GM12873 (cell line): ENCODE results near the gene PLIN4.

Experiments
- TF ChIP-seq, protein P1 (sequence below): IDR thresholded peaks from 2 replicates; pipeline ENCODE4 v1.5.1; 2012; ENCODE audit warnings: low read depth, mild to moderate bottlenecking, moderate library complexity, low read length, control low read depth; ENCODE audit not compliant: insufficient read depth; ENCODE audit errors: missing control alignments

PLIN4 gene

GRCh38 chr19:4473011-4473762 lies 45.1 kb downstream of the PLIN4 start:
- TF ChIP-seq, protein P1, sequence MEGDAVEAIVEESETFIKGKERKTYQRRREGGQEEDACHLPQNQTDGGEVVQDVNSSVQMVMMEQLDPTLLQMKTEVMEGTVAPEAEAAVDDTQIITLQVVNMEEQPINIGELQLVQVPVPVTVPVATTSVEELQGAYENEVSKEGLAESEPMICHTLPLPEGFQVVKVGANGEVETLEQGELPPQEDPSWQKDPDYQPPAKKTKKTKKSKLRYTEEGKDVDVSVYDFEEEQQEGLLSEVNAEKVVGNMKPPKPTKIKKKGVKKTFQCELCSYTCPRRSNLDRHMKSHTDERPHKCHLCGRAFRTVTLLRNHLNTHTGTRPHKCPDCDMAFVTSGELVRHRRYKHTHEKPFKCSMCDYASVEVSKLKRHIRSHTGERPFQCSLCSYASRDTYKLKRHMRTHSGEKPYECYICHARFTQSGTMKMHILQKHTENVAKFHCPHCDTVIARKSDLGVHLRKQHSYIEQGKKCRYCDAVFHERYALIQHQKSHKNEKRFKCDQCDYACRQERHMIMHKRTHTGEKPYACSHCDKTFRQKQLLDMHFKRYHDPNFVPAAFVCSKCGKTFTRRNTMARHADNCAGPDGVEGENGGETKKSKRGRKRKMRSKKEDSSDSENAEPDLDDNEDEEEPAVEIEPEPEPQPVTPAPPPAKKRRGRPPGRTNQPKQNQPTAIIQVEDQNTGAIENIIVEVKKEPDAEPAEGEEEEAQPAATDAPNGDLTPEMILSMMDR: no peak

DNA sequence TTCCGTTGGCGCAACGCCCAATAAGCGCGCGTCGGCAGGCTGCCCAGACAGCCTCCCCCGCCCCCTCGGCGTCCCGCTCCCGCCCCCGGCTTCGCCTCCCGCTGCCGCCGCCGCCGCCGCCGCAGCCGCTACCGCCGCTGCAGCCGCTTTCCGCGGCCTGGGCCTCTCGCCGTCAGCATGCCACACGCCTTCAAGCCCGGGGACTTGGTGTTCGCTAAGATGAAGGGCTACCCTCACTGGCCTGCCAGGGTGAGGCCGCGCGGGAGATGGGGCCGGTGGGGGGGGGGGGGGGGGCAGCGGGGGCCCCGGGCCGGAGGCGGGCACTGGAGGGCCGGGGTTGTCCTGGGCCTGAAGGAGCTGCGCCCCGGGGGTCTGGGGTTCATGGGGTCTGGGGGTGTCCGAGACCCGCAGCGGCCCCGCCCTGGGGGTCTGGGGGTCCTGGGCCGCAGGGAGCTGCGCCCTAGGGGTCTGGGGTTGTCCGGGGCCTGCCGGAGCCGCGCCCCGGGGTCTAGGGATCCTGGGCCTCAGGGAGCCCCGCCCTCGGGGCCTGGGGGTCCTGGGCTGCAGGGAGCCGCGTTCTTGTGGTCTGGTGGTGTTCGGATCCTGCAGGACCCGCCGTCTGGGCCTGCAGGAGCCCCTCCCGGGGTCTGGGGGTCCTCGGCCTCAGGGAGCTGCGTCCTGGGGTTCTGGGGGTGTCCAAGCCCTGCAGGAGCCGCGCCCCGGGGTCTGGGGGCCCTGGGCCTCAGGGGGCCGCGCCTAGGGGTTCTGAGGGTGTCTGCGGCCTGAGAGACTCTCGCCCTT lies 45.9 kb downstream of the PLIN4 start, which contains the start of gene HDGFL2:
TSS of gene HDGFL2 (plus strand) at position 124 of the 801 bp plus-strand sequence. CDS start at position 178, 54 bp downstream.
- TF ChIP-seq, protein P1: no peak

GRCh38 chr19:4471403-4472173 lies 46.7 kb downstream of the PLIN4 start:
- TF ChIP-seq, protein P1: no peak

- TF ChIP-seq, protein P1: no peak
Observed at GRCh38 chr19:4467835-4468234, 50.5 kb downstream of the PLIN4 start.

DNA sequence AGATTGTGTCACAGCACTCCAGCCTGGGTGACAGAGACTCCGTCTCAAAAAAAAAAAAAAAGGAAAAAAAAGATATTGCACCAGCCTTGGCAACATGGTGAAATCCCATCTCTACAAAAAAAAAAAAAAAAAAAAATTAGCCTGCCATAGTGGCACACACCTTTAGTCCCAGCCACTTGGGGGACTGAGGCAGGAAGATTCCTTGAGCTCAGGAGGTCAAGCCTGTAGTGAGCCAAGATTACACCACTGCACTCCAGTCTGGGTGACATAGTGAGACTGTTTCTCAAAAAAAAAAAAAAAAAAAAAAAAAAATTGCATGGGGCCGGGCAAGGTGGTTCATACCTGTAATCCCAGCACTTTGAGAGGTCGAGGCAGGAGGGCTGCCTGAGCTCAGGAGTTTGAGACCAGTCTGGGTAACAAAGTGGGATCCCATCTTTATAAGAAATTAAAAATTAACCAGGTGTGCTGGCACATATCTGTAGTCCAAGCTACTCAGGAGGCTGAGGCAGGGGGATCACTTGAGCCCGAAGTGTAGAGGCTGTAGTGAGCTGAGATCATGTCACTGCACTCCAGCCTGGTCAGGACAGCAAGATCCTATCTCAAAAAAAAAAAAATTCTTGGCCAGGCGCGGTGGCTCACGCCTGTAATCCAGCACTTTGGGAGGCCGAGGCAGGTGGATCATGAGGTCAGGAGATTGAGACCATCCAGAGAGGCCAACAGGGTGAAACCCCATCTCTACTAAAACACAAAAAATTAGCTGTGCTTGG lies 53.3 kb downstream of the PLIN4 start:
- TF ChIP-seq, protein P1: no peak

- TF ChIP-seq, protein P1: no peak
Observed at GRCh38 chr19:4457654-4458395, 60.5 kb downstream of the PLIN4 start, which contains the start of gene UBXN6. Gene UBXN6 (minus strand): TSS chr19:4457794. CDS start chr19:4457697, 97 bp downstream.
